B cell (primary cell): ENCODE data around the gene TBC1D14. TPM values are rescaled to one million over a fixed set of nuclear protein-coding genes. Genes with fewer than 3 reads are reported as not detected.

Experiments
- ATAC-seq: fragments of 200-7000 bp; cut with Tn5 transposase; one replicate; pipeline ENCODE4 v1.10.0; 2021; ENCODE audit warnings: low read depth, mild to moderate bottlenecking, moderate number of reproducible peaks, moderate library complexity
- CTCF ChIA-PET: fragments of 350-600 bp; sonication (Branson Sonifier 250); formaldehyde crosslinking; loops from one replicate; lab custom pipeline; 2021; ENCODE audit warnings: antibody characterized with exemption, inconsistent platforms; lab: Charles Lee
- POLR2A ChIA-PET: fragments of 350-600 bp; sonication (Branson Sonifier 250); formaldehyde crosslinking; loops from one replicate; lab custom pipeline; 2021; ENCODE audit warnings: antibody characterized with exemption; lab: Charles Lee
- DNase-seq: peaks from one replicate; pipeline ENCODE4 v3.0.0; 2013
- H2AFZ ChIP-seq: 2 replicates; pipeline ENCODE4 v1.6.1; 2012; ENCODE audit warnings: mild to moderate bottlenecking, low read depth, low read length; ENCODE audit not compliant: insufficient read depth, poor library complexity, severe bottlenecking
- H3K27ac ChIP-seq, 2 donors: 1 replicate in 1 of 2; 2 replicates in 1 of 2; pipeline ENCODE4 v1.5.1; 2012 to 2013; ENCODE audit warnings: low read length in 2 of 2, mild to moderate bottlenecking in 2 of 2, moderate library complexity in 1 of 2
- H3K27me3 ChIP-seq, 4 experiments: fragments of 200-600 bp in 1 of 4; sonication (generic) in 1 of 4; replicated peaks in 1 of 4; 1 replicate in 2 of 4; 2 replicates in 2 of 4; pipeline versions ENCODE4 v1.6.1 to v1.7.0; 2013 to 2016; ENCODE audit warnings: low read length in 3 of 4, mild to moderate bottlenecking in 2 of 4, mixed read lengths in 1 of 4, moderate library complexity in 1 of 4; ENCODE audit not compliant: insufficient read depth in 4 of 4, control insufficient read depth in 3 of 4; ENCODE audit errors: control extremely low read depth in 1 of 4
- H3K36me3 ChIP-seq, 2 experiments: replicated peaks in 1 of 2; 1 replicate in 1 of 2; 2 replicates in 1 of 2; pipeline versions ENCODE4 v1.6.1 to v1.7.1; 2013; ENCODE audit warnings: low read length in 1 of 2; ENCODE audit not compliant: insufficient read depth in 2 of 2, control insufficient read depth in 1 of 2; ENCODE audit errors: control extremely low read depth in 1 of 2, extremely low read depth in 1 of 2
- H3K4me1 ChIP-seq, 2 donors: fragments of 200-600 bp in 1 of 2; sonication (generic) in 1 of 2; 1 replicate in 1 of 2; 2 replicates in 1 of 2; pipeline versions ENCODE4 v1.5.1 to v1.6.1; 2013 to 2017; ENCODE audit warnings: low read length in 2 of 2; ENCODE audit not compliant: control insufficient read depth in 2 of 2, insufficient read depth in 2 of 2
- H3K4me2 ChIP-seq: replicated peaks from 2 replicates; pipeline ENCODE3; 2012; ENCODE audit warnings: mild to moderate bottlenecking, low read depth, low read length; ENCODE audit not compliant: poor library complexity, severe bottlenecking
- H3K4me3 ChIP-seq, 5 experiments: fragments of 200-600 bp in 1 of 5; sonication (generic) in 1 of 5; 1 replicate in 3 of 5; 2 replicates in 2 of 5; pipeline versions ENCODE4 v1.5.1 to v1.7.0; 2011 to 2016; ENCODE audit warnings: low read length in 4 of 5, mild to moderate bottlenecking in 4 of 5, low read depth in 2 of 5, control low read depth in 1 of 5, moderate library complexity in 1 of 5; ENCODE audit not compliant: insufficient read depth in 1 of 5; ENCODE audit errors: control extremely low read depth in 1 of 5, extremely low read depth in 1 of 5
- H3K79me2 ChIP-seq: fragments of 200-600 bp; sonication (generic); one replicate; pipeline ENCODE4 v1.6.0; 2016; ENCODE audit warnings: low read length; ENCODE audit not compliant: control insufficient read depth, insufficient read depth
- H3K9ac ChIP-seq: fragments of 200-600 bp; sonication (generic); 2 replicates; pipeline ENCODE4 v1.6.1; 2017; ENCODE audit warnings: mild to moderate bottlenecking, low read length, moderate library complexity
- H3K9me3 ChIP-seq, 3 donors: one replicate each; pipeline versions ENCODE4 v1.6.1 to v1.7.1; 2013; ENCODE audit warnings: low read length in 2 of 3; ENCODE audit not compliant: control insufficient read depth in 2 of 3, insufficient read depth in 1 of 3; ENCODE audit errors: control extremely low read depth in 1 of 3
- H4K20me1 ChIP-seq: 2 replicates; pipeline ENCODE4 v1.6.0; 2012; ENCODE audit warnings: mild to moderate bottlenecking, low read length; ENCODE audit not compliant: insufficient read depth, control insufficient read depth, poor library complexity, severe bottlenecking
- H3K27ac Mint-ChIP-seq: one replicate; pipeline ENCODE4 v1.8.0; 2021; ENCODE audit warnings: mixed read lengths
- H3K27me3 Mint-ChIP-seq: one replicate; pipeline ENCODE4 v1.8.0; 2021; ENCODE audit warnings: mixed read lengths
- H3K4me1 Mint-ChIP-seq: one replicate; pipeline ENCODE4 v1.8.0; 2021; ENCODE audit warnings: mixed read lengths
- H3K4me3 Mint-ChIP-seq: one replicate; pipeline ENCODE4 v1.8.0; 2021; ENCODE audit warnings: mixed read lengths
- H3K9me3 Mint-ChIP-seq: one replicate; pipeline ENCODE4 v1.8.0; 2022; ENCODE audit warnings: mixed read lengths; ENCODE audit not compliant: insufficient read depth
- CTCF ChIP-seq: fragments of 200-600 bp; IDR thresholded peaks from one replicate; pipeline ENCODE4 v1.8.0; 2022; ENCODE audit warnings: antibody characterized with exemption, mild to moderate bottlenecking
- EZH2 ChIP-seq: IDR thresholded peaks from 2 replicates; pipeline ENCODE4 v1.6.1; 2012; ENCODE audit warnings: borderline replicate concordance, low read depth, mild to moderate bottlenecking, moderate library complexity, low read length; ENCODE audit not compliant: insufficient read depth, poor library complexity, severe bottlenecking
- WGBS: methylation state at CpG from one replicate; pipeline ENCODE4 v1.1.5; 2013; ENCODE audit warnings: missing lambda C conversion rate; ENCODE audit not compliant: insufficient coverage; 5-methylcytosine and 5-hydroxymethylcytosine counted together
- intact Hi-C: fragments of 100-400 bp; cut with micrococcal nuclease; formaldehyde crosslinking; loops from one replicate; pipeline ENCODE4 v1.10.0; 2022
- polyA plus RNA-seq: library from polyadenylated mRNA; depleted of rRNA; stranded (reverse); fragments of >200 nt; gene quantifications from 2 replicates; pipeline ENCODE4 v1.2.3, GENCODE V29; 2012
- total RNA-seq, 2 donors: library from RNA; stranded (reverse); fragments of 120-200 nt in 1 of 2; gene quantifications; 1 replicate in 1 of 2; 2 replicates in 1 of 2; pipeline versions ENCODE4 v1.2.3 to v1.2.4, GENCODE V29; 2013 to 2022

The TBC1D14 gene
- total and polyA plus RNA-seq, 2 donors (not counting 1 experiment from before 2014, with no cell fraction given), result 21.9 to 42.0 TPM

DNA sequence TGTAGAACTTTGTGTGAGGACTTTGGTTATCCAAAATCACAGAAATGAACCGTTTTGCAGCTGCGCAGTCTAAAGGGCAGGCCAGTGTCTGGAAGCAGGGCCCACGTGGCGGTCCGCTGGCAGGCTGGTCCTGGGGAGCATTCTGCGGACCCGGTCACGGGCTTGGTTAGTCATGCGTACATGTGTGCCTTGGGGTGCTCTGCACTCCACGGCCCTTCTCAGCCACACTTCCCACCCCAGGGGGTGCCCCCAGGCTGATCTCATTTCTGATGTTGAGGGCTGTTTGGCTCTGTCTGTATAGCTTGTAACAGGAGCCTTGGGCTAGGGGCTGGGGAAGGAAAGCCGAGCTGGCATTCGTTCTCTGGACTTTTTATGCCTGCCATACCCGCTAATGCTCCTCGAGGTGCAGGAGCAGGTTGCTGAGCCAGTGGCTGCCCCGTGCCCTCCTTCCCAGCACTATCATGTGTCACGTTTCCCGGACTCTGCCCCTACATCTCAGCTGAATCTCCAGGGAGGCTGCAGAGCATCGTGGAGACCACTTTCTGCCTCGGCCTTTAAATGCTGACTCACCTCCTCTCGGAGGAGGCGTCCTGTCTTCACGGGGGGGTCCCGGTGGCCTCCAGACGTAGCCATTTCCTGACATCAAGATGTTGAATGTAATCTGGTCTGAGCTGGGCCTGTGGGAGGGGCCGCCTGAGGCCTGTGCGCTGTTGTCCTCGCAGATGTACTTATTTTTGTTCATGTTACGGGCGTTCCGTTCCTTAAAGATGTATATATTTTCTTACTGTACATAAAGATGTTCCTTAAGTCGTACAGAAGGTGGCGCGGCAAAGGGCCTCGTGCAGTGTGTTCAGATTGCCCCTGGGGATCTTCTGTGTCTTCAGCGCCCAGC, 122.2 kb downstream of the TBC1D14 start:
- no peak overlapping the region for H3K4me3 Mint-ChIP-seq
- no peak for TF ChIP-seq CTCF
- no peak for TF ChIP-seq EZH2

GRCh38 chr4:7032596-7032995, 123.0 kb downstream of the TBC1D14 start:
- Mint-ChIP-seq H3K4me3 (no peak overlapping the region), H3K4me1 (peaks cover 2% of the 10 kb centered on the region), H3K27ac (no peak overlapping the region), H3K27me3 (no peaks in the 10 kb centered on the region), H3K9me3 (no peaks in the 10 kb centered on the region)
- no peak for ATAC-seq
- TF ChIP-seq EZH2, result no peak
- no peak for TF ChIP-seq CTCF
- Histone ChIP-seq H3K4me1 (no peaks in the 10 kb centered on the region), H2AFZ (no peak overlapping the region), H4K20me1 (peaks cover 10% of the 10 kb centered on the region), H3K27me3 (no peaks in the 10 kb centered on the region), H3K27ac (no peak overlapping the region), H3K4me3 (no peak overlapping the region), H3K4me2 (no peak overlapping the region), H3K36me3 (peaks cover 0 to 40% of the 10 kb centered on the region in 2 experiments), H3K9me3 (no peaks in the 10 kb centered on the region), H3K9ac (no peak overlapping the region), H3K79me2 (peaks cover 4% of the 10 kb centered on the region)
- ChIA-PET CTCF (interaction anchor here (1.2 kb wide), 1 partner anchor 38 kb away, joined by 3 read pairs; no protein-coding TSS in a partner anchor), POLR2A (no interaction called here)
- no peak for DNase-seq
- intact Hi-C loops, result no loop called here
- WGBS, result 98% methylated on average over 6 of the region's 8 CpGs

More for the DNA sequence above, 122.2 kb downstream of the TBC1D14 start:
- no peak overlapping the region for H3K27ac ChIP-seq
- H3K27ac Mint-ChIP-seq, result no peak overlapping the region
- H3K4me1 ChIP-seq, result no peaks in the 10 kb centered on the region
- H3K4me3 ChIP-seq, result no peak overlapping the region
- no peaks in the 10 kb centered on the region for H3K9me3 ChIP-seq
- WGBS, result 75% methylated on average over 26 of the region's 35 CpGs
- peaks cover 7% of the 10 kb centered on the region for H3K79me2 ChIP-seq
- H2AFZ ChIP-seq, result no peak overlapping the region
- POLR2A ChIA-PET, result interaction anchor here (0.6 kb wide), 1 partner anchor 11 kb away, joined by 3 read pairs; a partner anchor contains a TSS
- no peaks in the 10 kb centered on the region for H3K9me3 Mint-ChIP-seq
- H3K36me3 ChIP-seq, result peaks cover 0 to 47% of the 10 kb centered on the region in 2 experiments
- intact Hi-C loops, result no loop called here
- H3K27me3 Mint-ChIP-seq, result no peaks in the 10 kb centered on the region
- peaks cover 12% of the 10 kb centered on the region for H4K20me1 ChIP-seq
- no peak overlapping the region for H3K4me2 ChIP-seq
- CTCF ChIA-PET, result interaction anchor here (1.2 kb wide), 1 partner anchor 39 kb away, joined by 3 read pairs; no protein-coding TSS in a partner anchor
- no peak overlapping the region for H3K9ac ChIP-seq
- H3K27me3 ChIP-seq, result no peaks in the 10 kb centered on the region
- no peak for DNase-seq
- peaks cover 2% of the 10 kb centered on the region for H3K4me1 Mint-ChIP-seq
- ATAC-seq, result no peak
